ENCODE results near the gene CREBL2.
"Not testable (repeated sequence)": the region's sequence is repeated elsewhere in the genome, so short reads cannot be mapped to it uniquely, and the experiment has no call there.

Gene CREBL2

GRCh38 chr12:12611512-12612306 is at the start of gene CREBL2:
CREBL2 (plus strand) TSS chr12:12611876; CDS start chr12:12612173, 297 bp downstream.
- no peak for TF ChIP-seq CTCF (IDR thresholded peaks at IDR 0.05; ENCODE audit: borderline replicate concordance, insufficient read depth, low read depth, low read length)
- H3K4me3 ChIP-seq (ENCODE audit: low read depth, low read length): peak within 1 kb of the TSS; percentile 69

GRCh38 chr12:12562016-12562483 is 49.6 kb upstream of the CREBL2 start:
- no peak for TF ChIP-seq CTCF (IDR thresholded peaks at IDR 0.05; ENCODE audit: borderline replicate concordance, insufficient read depth, low read depth, low read length)
- H3K4me3 ChIP-seq (ENCODE audit: low read depth, low read length): peak overlapping the region; percentile 75

GRCh38 chr12:12562585-12563261 is 49.0 kb upstream of the CREBL2 start, which contains the start of gene DUSP16:
DUSP16 (minus strand) TSS chr12:12562863; CDS start chr12:12521098, 41,765 bp downstream.
- TF ChIP-seq CTCF (IDR thresholded peaks at IDR 0.05; ENCODE audit: borderline replicate concordance, insufficient read depth, low read depth, low read length): peak; percentile 22; the same call in 1 of the 2 replicates
- peak within 1 kb of the TSS; percentile 75 for H3K4me3 ChIP-seq (ENCODE audit: low read depth, low read length)

- no peak for TF ChIP-seq CTCF (IDR thresholded peaks at IDR 0.05; ENCODE audit: borderline replicate concordance, insufficient read depth, low read depth, low read length)
- no peak overlapping the region for H3K4me3 ChIP-seq (ENCODE audit: low read depth, low read length)
Measured at GRCh38 chr12:12563290-12563928, 48.3 kb upstream of the CREBL2 start.

GRCh38 chr12:12564911-12565310 is 46.8 kb upstream of the CREBL2 start:
- TF ChIP-seq CTCF (IDR thresholded peaks at IDR 0.05; ENCODE audit: borderline replicate concordance, insufficient read depth, low read depth, low read length): no peak
- no peak overlapping the region for H3K4me3 ChIP-seq (ENCODE audit: low read depth, low read length)

GRCh38 chr12:12565971-12566370 is 45.7 kb upstream of the CREBL2 start:
- H3K4me3 ChIP-seq (ENCODE audit: low read depth, low read length): not testable (repeated sequence)

GRCh38 chr12:12572659-12573058 is 39.0 kb upstream of the CREBL2 start:
- TF ChIP-seq CTCF (IDR thresholded peaks at IDR 0.05; ENCODE audit: borderline replicate concordance, insufficient read depth, low read depth, low read length): no peak
- H3K4me3 ChIP-seq (ENCODE audit: low read depth, low read length): no peak overlapping the region

All from GM12875 (cell line).